ENCODE measurements around the gene ZSCAN29. TPM values are rescaled to one million over a fixed set of nuclear protein-coding genes. Genes with fewer than 3 reads are reported as not detected.

Gene ZSCAN29
- total and polyA plus RNA-seq, 2 experiments from 2014 or later = 15.3 to 40.5 TPM

- TF ChIP-seq ZNF462 (CRISPR knock-in tag; IDR thresholded peaks at IDR 0.05) = no peak
- TF ChIP-seq POLR2AphosphoS5 (IDR thresholded peaks at IDR 0.05; ENCODE audit: low read depth) = no peak
- no peak for TF ChIP-seq REST (IDR thresholded peaks at IDR 0.05; ENCODE audit: unreplicated experiment)
- no peak for TF ChIP-seq EZH2phosphoT487 (IDR thresholded peaks at IDR 0.05; ENCODE audit: unreplicated experiment)
- no peak for TF ChIP-seq ZNF114 (CRISPR knock-in tag; IDR thresholded peaks at IDR 0.05)
- TF ChIP-seq EZH2 (IDR thresholded peaks at IDR 0.05; ENCODE audit: low read depth, unreplicated experiment) = no peak
- TF ChIP-seq CREB1 (CRISPR knock-in tag; IDR thresholded peaks at IDR 0.05; ENCODE audit: low read depth) = no peak
- no peak for TF ChIP-seq ZNF331 (CRISPR knock-in tag; IDR thresholded peaks at IDR 0.05; ENCODE audit: low read depth)
- TF ChIP-seq STAT1 (IDR thresholded peaks at IDR 0.05; ENCODE audit: unreplicated experiment) = no peak
- no peak for TF ChIP-seq NANOG (IDR thresholded peaks at IDR 0.05; ENCODE audit: borderline replicate concordance)
Observed at GRCh38 chr15:43329217-43329959, 41.5 kb downstream of the ZSCAN29 start (continued).

Data from GM23338 (cell line).